Stimulated activated CD8-positive, alpha-beta memory T cell treated with anti-CD3 and anti-CD28 coated beads, Interleukin-2, amount 100 ng/mL, for 48 hours (primary cell): Measurements from ENCODE around the gene STX10.
"Not testable (repeated sequence)": the region's sequence is repeated elsewhere in the genome, so short reads cannot be mapped to it uniquely, and the experiment has no call there.

Experiments
- DNase-seq, 2 donors: peaks; one replicate each; pipeline ENCODE4 v3.0.0-alpha.2; 2020; ENCODE audit warnings: low read depth in 2 of 2

Gene STX10

GRCh38 chr19:13150187-13150930 lies at the start of gene STX10, which contains the start of gene IER2:
STX10 (minus strand) TSS chr19:13150375; CDS start chr19:13150173, 202 bp downstream.
IER2 (plus strand) TSS chr19:13150411; CDS start chr19:13153187, 2,776 bp downstream.
- peak; percentile 89 to 90 for DNase-seq

- DNase-seq, result no peak
Measured at GRCh38 chr19:13198634-13199033, 48.5 kb upstream of the STX10 start.

- peak in 1 of 2 donors; percentile 41 for DNase-seq
Measured at GRCh38 chr19:13195678-13196077, 45.5 kb upstream of the STX10 start.

GRCh38 chr19:13190781-13191540 lies 40.8 kb upstream of the STX10 start:
- DNase-seq, result no peak

GRCh38 chr19:13189600-13189999 lies 39.4 kb upstream of the STX10 start:
- no peak for DNase-seq

- no peak for DNase-seq
Measured at GRCh38 chr19:13187419-13187818, 37.2 kb upstream of the STX10 start.

DNA sequence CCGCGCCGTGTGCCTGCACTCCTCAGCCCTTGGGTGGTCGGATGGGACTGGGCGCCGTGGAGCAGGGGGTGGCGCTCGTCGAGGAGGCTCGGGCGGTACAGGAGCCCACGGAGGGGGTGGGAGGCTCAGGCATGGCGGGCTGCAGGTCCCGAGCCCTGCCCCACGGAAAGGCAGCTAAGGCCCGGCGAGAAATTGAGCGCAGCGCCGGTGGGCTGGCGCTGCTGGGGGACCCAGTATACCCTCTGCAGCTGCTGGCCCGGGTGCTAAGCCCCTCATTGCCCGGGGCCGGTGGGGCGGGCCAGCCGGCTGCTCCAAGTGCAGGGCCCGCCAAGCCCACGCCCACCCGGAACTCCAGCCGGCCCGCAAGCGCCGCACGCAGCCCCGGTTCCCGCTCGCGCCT lies 36.5 kb upstream of the STX10 start:
- not testable (repeated sequence) for DNase-seq

GRCh38 chr19:13185763-13186657 lies 35.8 kb upstream of the STX10 start:
- not testable (repeated sequence) for DNase-seq

DNA sequence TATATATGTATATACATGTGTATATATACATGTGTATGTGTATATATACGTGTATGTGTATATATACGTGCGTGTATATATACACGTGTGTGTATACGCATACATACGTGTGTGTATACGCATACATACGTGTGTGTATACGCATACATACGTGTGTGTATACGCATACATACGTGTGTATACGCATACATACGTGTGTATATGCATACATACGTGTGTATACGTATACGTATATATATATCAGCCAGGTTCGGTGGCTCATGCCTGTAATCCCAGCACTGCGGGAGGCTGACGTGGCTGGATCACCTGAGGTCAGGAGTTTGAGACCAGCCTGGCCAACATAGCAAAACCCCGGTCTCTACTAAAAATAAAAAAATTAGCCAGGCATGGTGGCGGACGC lies 34.8 kb upstream of the STX10 start:
- DNase-seq, result not testable (repeated sequence)

DNA sequence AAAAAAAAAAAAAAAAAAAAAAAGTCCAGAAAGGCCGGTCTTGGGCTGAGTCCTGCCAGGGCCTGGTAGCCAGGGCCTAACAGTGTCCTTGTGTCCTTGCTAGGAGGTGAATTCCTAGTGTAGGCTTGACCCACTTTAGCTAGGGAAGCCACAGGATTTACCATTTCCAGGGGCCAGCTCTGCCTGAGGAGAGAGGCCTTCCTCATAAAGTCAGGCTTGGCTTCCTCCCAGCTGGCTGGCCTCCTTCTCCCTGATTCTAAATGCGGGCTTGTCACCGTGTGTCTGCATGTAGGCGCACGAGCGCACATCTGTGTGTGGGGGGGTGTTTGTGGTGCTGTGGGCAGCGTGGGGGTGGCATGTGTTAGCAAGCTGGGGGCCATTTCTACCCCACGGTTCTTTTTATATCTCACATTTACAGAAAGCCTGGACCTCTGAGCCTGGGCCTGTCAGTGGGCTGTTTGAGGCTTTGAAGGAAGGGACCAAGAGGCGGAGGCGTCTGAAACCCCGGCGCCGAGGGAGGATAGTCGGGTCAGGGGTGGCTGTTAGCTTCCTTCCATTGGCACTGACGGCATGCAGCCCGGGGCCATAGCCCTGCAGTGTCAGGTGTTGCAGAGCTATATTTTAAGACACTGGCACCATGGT lies 31.7 kb upstream of the STX10 start:
- DNase-seq, result peak; percentile 40 to 50

GRCh38 chr19:13178291-13178690 lies 28.1 kb upstream of the STX10 start:
- DNase-seq, result not testable (repeated sequence)

DNA sequence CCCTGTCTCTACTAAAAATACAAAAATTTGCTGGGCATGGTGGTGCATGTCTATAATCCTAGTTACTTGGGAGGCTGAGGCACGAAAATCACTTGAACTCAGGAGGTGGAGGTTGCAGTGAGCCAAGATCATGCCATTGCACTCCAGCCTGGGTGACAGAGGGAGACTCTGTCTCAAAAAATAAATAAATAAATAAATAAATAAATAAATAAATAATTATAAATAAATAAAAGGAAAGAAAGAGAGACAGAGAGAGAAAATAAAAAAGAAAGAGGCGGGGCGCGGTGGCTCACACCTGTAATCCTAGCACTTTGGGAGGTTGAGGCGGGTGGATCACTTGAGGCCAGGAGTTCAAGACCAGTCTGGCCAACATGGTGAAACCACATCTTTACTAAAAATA lies 27.4 kb upstream of the STX10 start:
- DNase-seq, result not testable (repeated sequence)

DNA sequence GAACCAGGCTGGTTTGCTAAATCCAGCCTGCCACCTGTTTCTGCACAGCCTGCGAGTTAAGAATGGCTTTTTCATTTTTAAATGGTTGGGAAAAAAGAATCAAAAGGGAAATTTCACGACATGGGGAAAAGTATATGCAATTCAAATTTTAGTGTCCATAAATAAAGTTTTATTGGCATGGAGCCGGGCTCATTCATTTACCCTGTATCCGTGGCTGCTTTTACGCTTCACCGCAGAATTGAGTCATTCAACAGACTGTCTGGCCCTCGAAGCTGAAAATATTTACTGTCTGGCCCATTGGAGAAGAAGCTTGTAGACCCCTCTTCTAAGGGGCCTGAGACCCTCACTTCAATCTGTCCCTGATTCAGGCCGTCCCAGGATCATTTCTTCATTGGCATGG lies 26.2 kb upstream of the STX10 start:
- no peak for DNase-seq

GRCh38 chr19:13173139-13173737 lies 23.1 kb upstream of the STX10 start:
- DNase-seq, result no peak

DNA sequence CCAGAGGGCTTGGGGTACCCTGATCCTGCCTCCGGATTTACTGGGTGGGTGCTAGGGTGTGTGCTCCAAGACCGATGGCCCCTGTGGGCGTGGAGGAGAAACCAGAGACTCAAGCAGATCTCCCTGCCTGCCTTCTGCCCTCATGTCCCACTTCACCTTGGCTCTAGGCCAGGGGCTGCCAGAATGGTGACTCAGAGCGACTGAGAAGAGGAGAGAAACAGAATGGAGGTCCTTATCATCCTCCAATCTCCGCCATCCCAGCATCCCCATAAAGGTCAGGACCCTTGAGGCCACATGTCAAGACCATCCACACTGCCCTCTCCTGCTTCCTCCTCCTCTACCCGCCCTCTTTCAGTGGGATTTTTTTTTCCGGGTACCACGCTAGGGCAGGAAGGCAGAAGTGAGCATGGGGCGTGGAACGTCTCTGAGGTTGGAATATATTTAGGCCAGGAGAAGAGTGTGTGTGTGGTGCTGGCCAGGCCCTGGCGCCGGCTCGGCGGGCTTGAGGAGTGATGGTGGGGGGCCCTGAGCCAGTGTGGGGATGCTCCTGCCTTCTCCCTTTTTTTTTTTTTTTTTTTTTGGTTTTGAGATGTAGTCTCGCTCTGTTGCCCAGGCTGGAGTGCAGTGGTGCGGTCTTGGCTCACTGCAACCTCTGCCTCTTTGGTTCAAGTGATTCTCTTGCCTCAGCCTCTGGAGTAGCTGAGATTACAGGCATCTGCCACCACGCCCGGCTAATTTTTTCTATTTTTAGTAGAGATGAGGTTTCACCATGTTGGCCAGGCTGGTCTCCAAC lies 22.4 kb upstream of the STX10 start:
- DNase-seq, result peak; percentile 59 to 80

GRCh38 chr19:13171146-13171545 lies 21.0 kb upstream of the STX10 start:
- no peak for DNase-seq

- no peak for DNase-seq
Measured at GRCh38 chr19:13169769-13170168, 19.6 kb upstream of the STX10 start.

GRCh38 chr19:13166151-13166550 lies 16.0 kb upstream of the STX10 start:
- not testable (repeated sequence) for DNase-seq

GRCh38 chr19:13165162-13165997 lies 15.2 kb upstream of the STX10 start:
- no peak for DNase-seq
